HepG2 (cell line): ENCODE measurements around the gene PDE4D. TPM values are rescaled to one million over a fixed set of nuclear protein-coding genes. Genes with fewer than 3 reads are reported as not detected.

Source experiments
- ATAC-seq: fragments of 200-7000 bp; cut with Tn5 transposase; 3 replicates; pipeline ENCODE4 v1.9.1; 2020; ENCODE audit warnings: mild to moderate bottlenecking, moderate library complexity
- BruUV-seq: library from RNA; stranded (reverse); fragments of 400-500 nt; replicated peaks from 2 replicates; lab custom pipeline; 2021; lab: Mats Ljungman, UMichigan
- CTCF ChIA-PET: fragments of 300-600 bp; formaldehyde crosslinking; extraction: SDS; loops from one replicate; lab custom pipeline; 2021; ENCODE audit warnings: low total read pairs, inconsistent platforms, low intra/inter-chr PET ratio; lab: Yijun Ruan, JAX
- POLR2A ChIA-PET: fragments of 350-600 bp; sonication (Branson Sonifier 250); formaldehyde crosslinking; loops from one replicate; lab custom pipeline; 2020; ENCODE audit warnings: antibody characterized with exemption, inconsistent platforms; lab: Yijun Ruan, JAX
- DNase-seq: peaks from one replicate; pipeline ENCODE4 v3.0.0-alpha.2; 2015; ENCODE audit warnings: low spot score
- FAIRE-seq: peaks from 3 replicates; lab custom pipeline; 2011; peaks lifted over from hg19 to GRCh38; lab: Jason Lieb, UNC
- H2AFZ ChIP-seq: one replicate; pipeline ENCODE4 v1.6.1; 2011; ENCODE audit warnings: low read length, inconsistent platforms
- H3K27ac ChIP-seq: fragments of 300-600 bp; 3 replicates; pipeline ENCODE4 v1.8.0; 2011; ENCODE audit warnings: mixed run types, mild to moderate bottlenecking, mixed read lengths, low read length, inconsistent platforms; ENCODE audit not compliant: insufficient read depth; ENCODE audit errors: extremely low read length
- H3K27me3 ChIP-seq, 2 experiments: fragments of 200-600 bp in 1 of 2; 2 replicates in 1 of 2; 3 replicates in 1 of 2; pipeline versions ENCODE4 v1.6.0 to v1.8.0; 2011; ENCODE audit warnings: low read length in 2 of 2, mild to moderate bottlenecking in 2 of 2, moderate library complexity in 2 of 2, inconsistent platforms in 1 of 2; ENCODE audit not compliant: insufficient read depth in 2 of 2, control insufficient read depth in 1 of 2
- H3K36me3 ChIP-seq, 2 experiments: fragments of 200-600 bp in 1 of 2; replicated peaks in 1 of 2; 2 replicates in 1 of 2; 3 replicates in 1 of 2; pipeline versions ENCODE4 v1.5.1 to v1.8.0; 2011; ENCODE audit warnings: low read length in 2 of 2, inconsistent platforms in 1 of 2; ENCODE audit not compliant: insufficient read depth in 2 of 2, control insufficient read depth in 1 of 2
- H3K4me1 ChIP-seq: 2 replicates; pipeline ENCODE4 v1.5.1; 2012; ENCODE audit warnings: low read length, inconsistent platforms; ENCODE audit not compliant: insufficient read depth
- H3K4me2 ChIP-seq: 2 replicates; pipeline ENCODE4 v1.6.0; 2011; ENCODE audit warnings: low read depth, low read length, inconsistent platforms
- H3K4me3 ChIP-seq, 3 experiments: fragments of 200-600 bp in 1 of 3; sonication (generic), shearing (Covaris generic) in 1 of 3; replicated peaks in 1 of 3; 2 replicates each; pipeline ENCODE4 v1.5.1; 2011 to 2016; ENCODE audit warnings: low read length in 3 of 3, inconsistent platforms in 2 of 3, low read depth in 2 of 3, mild to moderate bottlenecking in 2 of 3, control low read depth in 1 of 3, mixed read lengths in 1 of 3; ENCODE audit not compliant: insufficient read depth in 1 of 3
- H3K79me2 ChIP-seq: one replicate; pipeline ENCODE4 v1.6.1; 2011; ENCODE audit warnings: low read length, inconsistent platforms; ENCODE audit not compliant: insufficient read depth
- H3K9ac ChIP-seq: 2 replicates; pipeline ENCODE4 v1.6.0; 2011; ENCODE audit warnings: mild to moderate bottlenecking, low read depth, low read length, inconsistent platforms; ENCODE audit not compliant: insufficient read depth
- H3K9me3 ChIP-seq: 2 replicates; pipeline ENCODE4 v1.5.1; 2012; ENCODE audit warnings: mild to moderate bottlenecking, low read length
- H4K20me1 ChIP-seq: 2 replicates; pipeline ENCODE4 v1.6.0; 2011; ENCODE audit warnings: inconsistent platforms, mild to moderate bottlenecking, low read length, moderate library complexity; ENCODE audit not compliant: insufficient read depth
- GFI1 ChIP-seq: sonication (generic); formaldehyde crosslinking; IDR thresholded peaks from 2 replicates; pipeline ENCODE4 v1.5.0; 2020; ENCODE audit warnings: missing genetic modification reagents, mild to moderate bottlenecking, borderline replicate concordance
- HDAC1 ChIP-seq: sonication (generic); formaldehyde crosslinking; IDR thresholded peaks from 2 replicates; pipeline ENCODE4 v1.5.1; 2020; ENCODE audit warnings: mild to moderate bottlenecking, missing genetic modification reagents
- MEF2D ChIP-seq: sonication (generic); formaldehyde crosslinking; IDR thresholded peaks from 2 replicates; pipeline ENCODE4 v1.5.1; 2020; ENCODE audit warnings: mild to moderate bottlenecking, missing genetic modification reagents
- RELA ChIP-seq: sonication (generic); formaldehyde crosslinking; IDR thresholded peaks from 2 replicates; pipeline ENCODE4 v1.4.0; 2020; ENCODE audit warnings: missing genetic modification reagents
- SOX5 ChIP-seq: IDR thresholded peaks from 2 replicates; pipeline ENCODE4 v1.6.1; 2016; ENCODE audit warnings: borderline replicate concordance
- SP140L ChIP-seq: sonication (generic); formaldehyde crosslinking; IDR thresholded peaks from 2 replicates; pipeline ENCODE4 v1.4.0; 2020; ENCODE audit warnings: missing genetic modification reagents, borderline replicate concordance
- TBX2 ChIP-seq: sonication (generic); formaldehyde crosslinking; IDR thresholded peaks from 2 replicates; pipeline ENCODE4 v1.5.0; 2020; ENCODE audit warnings: missing genetic modification reagents, mild to moderate bottlenecking, borderline replicate concordance
- TCF7 ChIP-seq: sonication (generic); IDR thresholded peaks from 2 replicates; pipeline ENCODE4 v1.6.1; 2016; ENCODE audit warnings: antibody characterized with exemption, low read depth
- ZBTB21 ChIP-seq: sonication (generic); formaldehyde crosslinking; IDR thresholded peaks from 2 replicates; pipeline ENCODE4 v1.4.0; 2020; ENCODE audit warnings: missing genetic modification reagents
- ZNF501 ChIP-seq: sonication (generic); formaldehyde crosslinking; IDR thresholded peaks from 2 replicates; pipeline ENCODE4 v1.5.1; 2020; ENCODE audit warnings: mild to moderate bottlenecking, moderate library complexity, missing genetic modification reagents
- ZSCAN31 ChIP-seq: sonication (generic); formaldehyde crosslinking; IDR thresholded peaks from 2 replicates; pipeline ENCODE4 v1.5.0; 2020; ENCODE audit warnings: low read depth, mild to moderate bottlenecking, missing genetic modification reagents
- WGBS: methylation state at CpG from one replicate; pipeline ENCODE4 v1.1.6; 2017; ENCODE audit warnings: low lambda C conversion rate; 5-methylcytosine and 5-hydroxymethylcytosine counted together
- in situ Hi-C: cut with HindIII; loops from 2 replicates; pipeline ENCODE4 v1.10.0; 2017; ENCODE audit warnings: low pct_unique_long_range_greater_than_20kb; ENCODE audit not compliant: extremely low pct_ligation_motif_present
- intact Hi-C: fragments of 100-400 bp; cut with micrococcal nuclease; formaldehyde crosslinking; loops from one replicate; pipeline ENCODE4 v1.10.0; 2022; ENCODE audit not compliant: unreplicated experiment
- polyA plus RNA-seq, 8 experiments: library from polyadenylated mRNA; depleted of rRNA in 3 of 8; stranded (reverse) in 7 of 8; unstranded in 1 of 8; fragments of >200 nt; fragmentation: Illumina TruSeq in 4 of 8; extraction: Trizol in 4 of 8; gene quantifications; 2 replicates each; pipeline versions ENCODE4 v1.2.1 to v1.2.3, GENCODE V29; 2011 to 2016; ENCODE audit warnings: low read depth in 4 of 8, missing spikeins in 1 of 8, mixed read lengths in 1 of 8; ENCODE audit not compliant: insufficient read depth in 1 of 8
- total RNA-seq, 5 experiments: library from RNA; depleted of rRNA; stranded (reverse); fragments of >200 nt; fragmentation: Illumina TruSeq; extraction: Trizol; gene quantifications; 2 replicates each; pipeline ENCODE4 v1.2.3, GENCODE V29; 2016; ENCODE audit warnings: low read depth in 1 of 5
- TF ChIP-seq, protein P1 (sequence below): IDR thresholded peaks from 2 replicates; pipeline ENCODE4 v1.4.0; 2020; ENCODE audit warnings: mild to moderate bottlenecking, missing genetic modification reagents
- TF ChIP-seq, protein P2 (sequence below): sonication (generic); formaldehyde crosslinking; IDR thresholded peaks from 2 replicates; pipeline ENCODE4 v1.5.0; 2020; ENCODE audit warnings: missing genetic modification reagents
- TF ChIP-seq, protein P3 (sequence below): sonication (generic); formaldehyde crosslinking; IDR thresholded peaks from 2 replicates; pipeline ENCODE4 v1.4.0; 2020; ENCODE audit warnings: missing genetic modification reagents, mild to moderate bottlenecking, borderline replicate concordance
- TF ChIP-seq, protein P4 (sequence below): IDR thresholded peaks from 2 replicates; pipeline ENCODE4 v1.6.1; 2012; ENCODE audit warnings: inconsistent platforms
- TF ChIP-seq, protein P5 (sequence below): sonication (generic); formaldehyde crosslinking; IDR thresholded peaks from 2 replicates; pipeline ENCODE4 v1.5.0; 2020; ENCODE audit warnings: missing genetic modification reagents, mild to moderate bottlenecking, borderline replicate concordance

Gene PDE4D
- total and polyA plus RNA-seq, 2 of the 13 experiments (the other 11 are each of a cell fraction or from before 2014, with no cell fraction given) = 7.0 to 12.2 TPM

DNA sequence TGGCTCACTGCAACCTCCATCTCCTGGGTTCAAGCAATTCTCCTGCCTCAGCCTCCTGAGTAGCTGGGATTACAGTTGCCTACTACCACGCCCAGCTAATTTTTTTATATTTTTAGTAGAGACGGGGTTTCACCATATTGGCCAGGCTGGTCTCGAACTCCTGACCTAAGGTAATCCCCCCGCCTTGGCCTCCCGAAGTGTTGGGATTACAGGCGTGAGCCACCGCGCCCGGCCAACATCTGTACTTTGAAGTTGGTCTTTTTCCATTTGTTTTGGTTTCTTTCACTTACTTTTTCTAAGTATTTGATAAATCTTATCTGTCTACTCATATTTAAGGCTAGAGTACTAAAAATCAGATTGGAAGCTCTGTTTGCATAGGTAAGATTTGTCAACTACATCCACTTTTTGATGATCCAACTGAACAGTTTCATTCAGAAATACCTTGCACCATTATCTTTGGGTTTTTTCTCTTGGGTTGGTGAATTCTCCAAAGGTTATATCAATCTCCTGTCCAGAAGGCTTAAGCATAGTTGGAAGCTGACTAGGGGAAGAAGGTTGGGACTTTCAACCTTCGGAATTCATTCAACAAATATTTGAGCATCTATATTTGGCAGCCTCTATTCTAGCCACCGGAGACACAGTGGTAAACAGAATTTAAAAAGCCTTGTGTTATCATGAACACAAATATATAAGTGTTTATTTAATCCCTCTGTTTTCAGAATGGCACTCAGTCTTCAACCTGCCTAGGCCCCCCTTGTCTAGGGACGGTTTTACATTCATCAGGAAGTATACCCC is 821.6 kb downstream of the PDE4D start:
- no peaks in the 10 kb centered on the region for H3K36me3 ChIP-seq
- peak overlapping the region; percentile 54 for H3K27ac ChIP-seq
- in situ Hi-C loops = no loop called here
- H3K4me2 ChIP-seq = 0 out of 2 replicates have a peak overlapping the region, but pooled peaks have one; percentile 22
- H3K9ac ChIP-seq = no peak overlapping the region
- no TSS peak for BruUV-seq
- H4K20me1 ChIP-seq = no peaks in the 10 kb centered on the region
- H3K27me3 ChIP-seq = no peaks in the 10 kb centered on the region
- FAIRE-seq (peak; percentile 32), DNase-seq (peak; percentile 78), ATAC-seq (peak; percentile 98)
- peaks cover 41% of the 10 kb centered on the region for H3K4me1 ChIP-seq
- intact Hi-C loops = no loop called here
- H3K79me2 ChIP-seq = no peaks in the 10 kb centered on the region
- 58% methylated on average over 12 of the region's 12 CpGs for WGBS
- ChIA-PET POLR2A (no interaction called here), CTCF (no interaction called here)
- no peak overlapping the region for H2AFZ ChIP-seq
- no peak overlapping the region; a peak in 1 of 6 replicates for H3K4me3 ChIP-seq
- H3K9me3 ChIP-seq = no peaks in the 10 kb centered on the region
- TF ChIP-seq SP140L (peak; percentile 37; the same call in 1 of the 2 replicates), TCF7 (peak; percentile 34; the same call in 1 of the 2 replicates), MEF2D (CRISPR knock-in tag) (peak; percentile 100), GFI1 (peak; percentile 97), TBX2 (CRISPR knock-in tag) (peak; percentile 54; the same call in 1 of the 2 replicates), RELA (CRISPR knock-in tag) (no peak), SOX5 (CRISPR knock-in tag) (peak; percentile 90), HDAC1 (CRISPR knock-in tag) (0 out of 2 replicates have a peak, but pooled peaks have one; percentile 37), ZNF501 (CRISPR knock-in tag) (no peak), ZBTB21 (CRISPR knock-in tag) (no peak), ZSCAN31 (no peak)
- TF ChIP-seq, protein P1, sequence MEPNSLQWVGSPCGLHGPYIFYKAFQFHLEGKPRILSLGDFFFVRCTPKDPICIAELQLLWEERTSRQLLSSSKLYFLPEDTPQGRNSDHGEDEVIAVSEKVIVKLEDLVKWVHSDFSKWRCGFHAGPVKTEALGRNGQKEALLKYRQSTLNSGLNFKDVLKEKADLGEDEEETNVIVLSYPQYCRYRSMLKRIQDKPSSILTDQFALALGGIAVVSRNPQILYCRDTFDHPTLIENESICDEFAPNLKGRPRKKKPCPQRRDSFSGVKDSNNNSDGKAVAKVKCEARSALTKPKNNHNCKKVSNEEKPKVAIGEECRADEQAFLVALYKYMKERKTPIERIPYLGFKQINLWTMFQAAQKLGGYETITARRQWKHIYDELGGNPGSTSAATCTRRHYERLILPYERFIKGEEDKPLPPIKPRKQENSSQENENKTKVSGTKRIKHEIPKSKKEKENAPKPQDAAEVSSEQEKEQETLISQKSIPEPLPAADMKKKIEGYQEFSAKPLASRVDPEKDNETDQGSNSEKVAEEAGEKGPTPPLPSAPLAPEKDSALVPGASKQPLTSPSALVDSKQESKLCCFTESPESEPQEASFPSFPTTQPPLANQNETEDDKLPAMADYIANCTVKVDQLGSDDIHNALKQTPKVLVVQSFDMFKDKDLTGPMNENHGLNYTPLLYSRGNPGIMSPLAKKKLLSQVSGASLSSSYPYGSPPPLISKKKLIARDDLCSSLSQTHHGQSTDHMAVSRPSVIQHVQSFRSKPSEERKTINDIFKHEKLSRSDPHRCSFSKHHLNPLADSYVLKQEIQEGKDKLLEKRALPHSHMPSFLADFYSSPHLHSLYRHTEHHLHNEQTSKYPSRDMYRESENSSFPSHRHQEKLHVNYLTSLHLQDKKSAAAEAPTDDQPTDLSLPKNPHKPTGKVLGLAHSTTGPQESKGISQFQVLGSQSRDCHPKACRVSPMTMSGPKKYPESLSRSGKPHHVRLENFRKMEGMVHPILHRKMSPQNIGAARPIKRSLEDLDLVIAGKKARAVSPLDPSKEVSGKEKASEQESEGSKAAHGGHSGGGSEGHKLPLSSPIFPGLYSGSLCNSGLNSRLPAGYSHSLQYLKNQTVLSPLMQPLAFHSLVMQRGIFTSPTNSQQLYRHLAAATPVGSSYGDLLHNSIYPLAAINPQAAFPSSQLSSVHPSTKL = peak; percentile 94
- TF ChIP-seq, protein P2, sequence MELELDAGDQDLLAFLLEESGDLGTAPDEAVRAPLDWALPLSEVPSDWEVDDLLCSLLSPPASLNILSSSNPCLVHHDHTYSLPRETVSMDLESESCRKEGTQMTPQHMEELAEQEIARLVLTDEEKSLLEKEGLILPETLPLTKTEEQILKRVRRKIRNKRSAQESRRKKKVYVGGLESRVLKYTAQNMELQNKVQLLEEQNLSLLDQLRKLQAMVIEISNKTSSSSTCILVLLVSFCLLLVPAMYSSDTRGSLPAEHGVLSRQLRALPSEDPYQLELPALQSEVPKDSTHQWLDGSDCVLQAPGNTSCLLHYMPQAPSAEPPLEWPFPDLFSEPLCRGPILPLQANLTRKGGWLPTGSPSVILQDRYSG = no peak
- TF ChIP-seq, protein P3, sequence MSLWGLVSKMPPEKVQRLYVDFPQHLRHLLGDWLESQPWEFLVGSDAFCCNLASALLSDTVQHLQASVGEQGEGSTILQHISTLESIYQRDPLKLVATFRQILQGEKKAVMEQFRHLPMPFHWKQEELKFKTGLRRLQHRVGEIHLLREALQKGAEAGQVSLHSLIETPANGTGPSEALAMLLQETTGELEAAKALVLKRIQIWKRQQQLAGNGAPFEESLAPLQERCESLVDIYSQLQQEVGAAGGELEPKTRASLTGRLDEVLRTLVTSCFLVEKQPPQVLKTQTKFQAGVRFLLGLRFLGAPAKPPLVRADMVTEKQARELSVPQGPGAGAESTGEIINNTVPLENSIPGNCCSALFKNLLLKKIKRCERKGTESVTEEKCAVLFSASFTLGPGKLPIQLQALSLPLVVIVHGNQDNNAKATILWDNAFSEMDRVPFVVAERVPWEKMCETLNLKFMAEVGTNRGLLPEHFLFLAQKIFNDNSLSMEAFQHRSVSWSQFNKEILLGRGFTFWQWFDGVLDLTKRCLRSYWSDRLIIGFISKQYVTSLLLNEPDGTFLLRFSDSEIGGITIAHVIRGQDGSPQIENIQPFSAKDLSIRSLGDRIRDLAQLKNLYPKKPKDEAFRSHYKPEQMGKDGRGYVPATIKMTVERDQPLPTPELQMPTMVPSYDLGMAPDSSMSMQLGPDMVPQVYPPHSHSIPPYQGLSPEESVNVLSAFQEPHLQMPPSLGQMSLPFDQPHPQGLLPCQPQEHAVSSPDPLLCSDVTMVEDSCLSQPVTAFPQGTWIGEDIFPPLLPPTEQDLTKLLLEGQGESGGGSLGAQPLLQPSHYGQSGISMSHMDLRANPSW (CRISPR knock-in tag) = no peak
- TF ChIP-seq, protein P4, sequence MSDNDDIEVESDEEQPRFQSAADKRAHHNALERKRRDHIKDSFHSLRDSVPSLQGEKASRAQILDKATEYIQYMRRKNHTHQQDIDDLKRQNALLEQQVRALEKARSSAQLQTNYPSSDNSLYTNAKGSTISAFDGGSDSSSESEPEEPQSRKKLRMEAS = no peak
- TF ChIP-seq, protein P5, sequence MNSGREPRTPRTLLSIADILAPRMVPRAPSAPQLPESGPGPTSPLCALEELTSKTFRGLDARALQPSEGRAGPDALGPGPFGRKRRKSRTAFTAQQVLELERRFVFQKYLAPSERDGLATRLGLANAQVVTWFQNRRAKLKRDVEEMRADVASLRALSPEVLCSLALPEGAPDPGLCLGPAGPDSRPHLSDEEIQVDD (CRISPR knock-in tag) = no peak
